HG02970 (cell line): Measurements from ENCODE around the gene DIO2.

Source experiments
- ATAC-seq: cut with Tn5 transposase; IDR thresholded peaks from one replicate; pipeline ENCODE4 v1.9.1; 2021; ENCODE audit warnings: mild to moderate bottlenecking, moderate library complexity, moderate number of reproducible peaks; ENCODE audit not compliant: unreplicated experiment, low FRiP score

Gene DIO2

GRCh38 chr14:80211153-80212022 is at the start of gene DIO2:
TSS of gene DIO2 (minus strand) at chr14:80211504. CDS start at chr14:80211472, 32 bp downstream.
- ATAC-seq, result no peak

- no peak for ATAC-seq
Measured at GRCh38 chr14:80260645-80261044, 49.3 kb upstream of the DIO2 start.

GRCh38 chr14:80239631-80240030 is 28.3 kb upstream of the DIO2 start:
- no peak for ATAC-seq

GRCh38 chr14:80237143-80237542 is 25.8 kb upstream of the DIO2 start:
- ATAC-seq, result no peak

- ATAC-seq, result no peak
Measured at GRCh38 chr14:80233470-80234089, 22.3 kb upstream of the DIO2 start.

GRCh38 chr14:80231702-80232101 is 20.4 kb upstream of the DIO2 start:
- no peak for ATAC-seq

- no peak for ATAC-seq
Measured at GRCh38 chr14:80223696-80224465, 12.6 kb upstream of the DIO2 start.

GRCh38 chr14:80216818-80217217 is 5.5 kb upstream of the DIO2 start:
- no peak for ATAC-seq

- no peak for ATAC-seq
Measured at GRCh38 chr14:80215756-80216581, 4.7 kb upstream of the DIO2 start.

GRCh38 chr14:80215081-80215480 is 3.8 kb upstream of the DIO2 start:
- no peak for ATAC-seq

- ATAC-seq, result no peak
Measured at GRCh38 chr14:80213602-80214001, 2.3 kb upstream of the DIO2 start.

GRCh38 chr14:80212023-80212397 is 706 bp upstream of the DIO2 start:
- no peak for ATAC-seq

GRCh38 chr14:80208461-80208860 is 2.8 kb downstream of the DIO2 start:
- no peak for ATAC-seq

GRCh38 chr14:80206351-80207080 is 4.8 kb downstream of the DIO2 start:
- ATAC-seq, result no peak

GRCh38 chr14:80202888-80203562 is 8.3 kb downstream of the DIO2 start:
- no peak for ATAC-seq

- no peak for ATAC-seq
Measured at GRCh38 chr14:80200093-80200492, 11.2 kb downstream of the DIO2 start.

GRCh38 chr14:80188571-80188970 is 22.7 kb downstream of the DIO2 start:
- no peak for ATAC-seq

GRCh38 chr14:80186301-80186800 is 25.0 kb downstream of the DIO2 start:
- no peak for ATAC-seq

- no peak for ATAC-seq
Measured at GRCh38 chr14:80176893-80177292, 34.4 kb downstream of the DIO2 start.
